Measurements from ENCODE around the gene NPIPB5. TPM values are rescaled to one million over a fixed set of nuclear protein-coding genes. Genes with fewer than 3 reads are reported as not detected.
"Not testable (repeated sequence)": the region's sequence is repeated elsewhere in the genome, so short reads cannot be mapped to it uniquely, and the experiment has no call there.

NPIPB5 gene
- polyA plus RNA-seq, 3 donors: 0.99 to 239 (median 1.1) TPM

DNA sequence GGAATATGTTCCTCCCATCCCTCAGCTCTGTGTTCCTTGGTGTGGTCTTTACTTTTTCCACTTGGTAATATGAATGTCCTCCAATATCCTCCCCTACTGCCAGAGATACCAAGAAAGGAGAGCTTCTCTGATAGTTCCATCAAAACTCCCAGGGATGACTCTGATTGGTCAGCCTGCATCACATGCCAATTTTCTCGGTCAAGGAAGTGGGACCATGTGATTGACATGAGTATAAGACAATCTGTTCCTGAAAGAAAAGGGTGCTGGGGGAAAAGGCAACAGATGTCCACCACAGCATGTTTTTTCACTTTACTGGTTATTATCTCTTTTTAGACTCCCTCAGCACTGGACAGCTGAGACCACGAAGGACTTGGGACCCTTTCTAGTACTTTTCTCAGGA lies 35.9 kb downstream of the NPIPB5 start:
- H3K27ac ChIP-seq (ENCODE audit: low read depth in 1 of 2, low read length in 2 of 2); H3K27me3 Mint-ChIP-seq (ENCODE audit: low read depth in 3 of 3); H3K4me3 ChIP-seq (replicated peaks in 1 of 3; ENCODE audit: low read depth in 2 of 3, low read length in 3 of 3); H3K4me3 Mint-ChIP-seq; H3K9me3 ChIP-seq (replicated peaks in 1 of 2; ENCODE audit: control insufficient read depth in 1 of 2, insufficient read depth in 1 of 2, low read length in 2 of 2); H3K79me2 ChIP-seq (ENCODE audit: insufficient read depth, low read length); H3K9me3 Mint-ChIP-seq; intact Hi-C loops (cut with micrococcal nuclease); H3K4me1 Mint-ChIP-seq; H4K20me1 ChIP-seq (ENCODE audit: insufficient read depth, low read length); H3K36me3 ChIP-seq (replicated peaks in 1 of 2; ENCODE audit: control insufficient read depth in 1 of 2, insufficient read depth in 2 of 2, low read length in 2 of 2); H3K9ac ChIP-seq (ENCODE audit: insufficient read depth, low read length, poor library complexity, severe bottlenecking); H3K4me1 ChIP-seq (ENCODE audit: control insufficient read depth in 1 of 2, insufficient read depth in 2 of 2, low read length in 2 of 2); H3K36me3 Mint-ChIP-seq; H3K27me3 ChIP-seq (ENCODE audit: control insufficient read depth in 2 of 2, insufficient read depth in 2 of 2, low read length in 2 of 2); H2AFZ ChIP-seq (ENCODE audit: insufficient read depth, low read depth, low read length, poor library complexity, severe bottlenecking); H3K4me2 ChIP-seq (replicated peaks; ENCODE audit: extremely low read depth, low read length, poor library complexity, severe bottlenecking); DNase-seq; H3K27ac Mint-ChIP-seq: not testable (repeated sequence)
- no CpG with 5 or more reads among the region's 2 CpGs for WGBS (ENCODE audit: insufficient coverage)

DNA sequence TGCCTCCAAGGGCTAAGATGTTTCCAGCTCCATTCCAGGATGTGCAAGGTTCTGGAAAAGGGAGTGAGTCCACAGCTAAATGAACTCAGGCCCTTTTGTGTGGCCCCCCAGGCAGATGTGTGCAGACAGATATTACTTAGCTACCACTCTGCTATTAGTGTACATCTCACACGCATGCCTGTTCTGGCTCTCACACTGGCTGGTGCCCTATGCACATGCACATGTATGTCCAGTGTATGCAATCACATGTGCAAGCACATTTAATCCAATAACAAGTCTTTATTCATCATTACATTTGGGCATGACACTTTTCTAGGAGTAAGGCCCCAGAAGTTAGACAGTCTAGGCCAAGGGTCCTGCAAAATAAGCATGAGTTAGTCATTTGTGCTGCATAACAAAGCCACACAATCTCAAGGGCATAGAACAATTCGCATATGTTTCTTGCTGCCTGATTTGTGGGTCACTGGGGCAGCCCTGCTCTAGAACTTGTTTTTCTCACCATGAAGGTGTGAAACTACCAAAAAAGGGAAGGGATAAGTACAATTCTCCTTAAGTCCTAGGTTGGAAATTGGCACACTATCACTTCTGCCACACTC lies 36.6 kb downstream of the NPIPB5 start:
- not testable (repeated sequence) for H3K4me1 Mint-ChIP-seq; H3K9ac ChIP-seq (ENCODE audit: insufficient read depth, low read length, poor library complexity, severe bottlenecking)

DNA sequence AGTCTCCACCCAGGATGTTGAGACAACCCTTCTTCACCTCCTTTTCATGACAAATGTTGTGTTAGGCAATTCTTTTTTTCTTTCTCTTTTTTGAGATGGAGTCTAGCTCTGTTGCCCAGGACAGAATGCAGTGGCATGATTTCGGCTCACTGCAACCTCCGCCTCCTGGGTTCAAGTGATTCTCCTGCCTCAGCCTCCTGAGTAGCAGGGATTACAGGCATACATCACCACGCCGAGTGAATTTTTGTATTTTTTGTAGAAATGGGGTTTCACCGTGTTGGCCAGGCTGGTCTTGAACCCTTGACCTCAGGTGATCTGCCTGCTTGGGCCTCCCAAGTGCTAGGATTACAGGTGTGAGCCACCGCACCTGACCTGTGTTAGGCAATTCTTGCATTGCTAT lies 39.2 kb downstream of the NPIPB5 start:
- intact Hi-C loops (cut with micrococcal nuclease); H3K27ac ChIP-seq (ENCODE audit: low read depth in 1 of 2, low read length in 2 of 2); H3K9me3 Mint-ChIP-seq; H2AFZ ChIP-seq (ENCODE audit: insufficient read depth, low read depth, low read length, poor library complexity, severe bottlenecking); H4K20me1 ChIP-seq (ENCODE audit: insufficient read depth, low read length); H3K4me3 ChIP-seq (replicated peaks in 1 of 3; ENCODE audit: low read depth in 2 of 3, low read length in 3 of 3); H3K36me3 ChIP-seq (replicated peaks in 1 of 2; ENCODE audit: control insufficient read depth in 1 of 2, insufficient read depth in 2 of 2, low read length in 2 of 2); H3K79me2 ChIP-seq (ENCODE audit: insufficient read depth, low read length); H3K36me3 Mint-ChIP-seq; H3K4me3 Mint-ChIP-seq; H3K4me2 ChIP-seq (replicated peaks; ENCODE audit: extremely low read depth, low read length, poor library complexity, severe bottlenecking); H3K4me1 ChIP-seq (ENCODE audit: control insufficient read depth in 1 of 2, insufficient read depth in 2 of 2, low read length in 2 of 2); H3K4me1 Mint-ChIP-seq; H3K27me3 ChIP-seq (ENCODE audit: control insufficient read depth in 2 of 2, insufficient read depth in 2 of 2, low read length in 2 of 2); DNase-seq; H3K9ac ChIP-seq (ENCODE audit: insufficient read depth, low read length, poor library complexity, severe bottlenecking); H3K27ac Mint-ChIP-seq; H3K9me3 ChIP-seq (replicated peaks in 1 of 2; ENCODE audit: control insufficient read depth in 1 of 2, insufficient read depth in 1 of 2, low read length in 2 of 2); H3K27me3 Mint-ChIP-seq (ENCODE audit: low read depth in 3 of 3): not testable (repeated sequence)
- 100% methylated on average over 2 of the region's 6 CpGs for WGBS (ENCODE audit: insufficient coverage)

More for the DNA sequence above, 36.6 kb downstream of the NPIPB5 start:
- H3K79me2 ChIP-seq (ENCODE audit: insufficient read depth, low read length); H3K27me3 Mint-ChIP-seq (ENCODE audit: low read depth in 3 of 3); intact Hi-C loops (cut with micrococcal nuclease); DNase-seq; H3K36me3 Mint-ChIP-seq; H3K36me3 ChIP-seq (replicated peaks in 1 of 2; ENCODE audit: control insufficient read depth in 1 of 2, insufficient read depth in 2 of 2, low read length in 2 of 2); H3K9me3 ChIP-seq (replicated peaks in 1 of 2; ENCODE audit: control insufficient read depth in 1 of 2, insufficient read depth in 1 of 2, low read length in 2 of 2); H3K4me3 ChIP-seq (replicated peaks in 1 of 3; ENCODE audit: low read depth in 2 of 3, low read length in 3 of 3); H2AFZ ChIP-seq (ENCODE audit: insufficient read depth, low read depth, low read length, poor library complexity, severe bottlenecking); H4K20me1 ChIP-seq (ENCODE audit: insufficient read depth, low read length); H3K4me3 Mint-ChIP-seq; H3K27me3 ChIP-seq (ENCODE audit: control insufficient read depth in 2 of 2, insufficient read depth in 2 of 2, low read length in 2 of 2); H3K9me3 Mint-ChIP-seq; H3K4me1 ChIP-seq (ENCODE audit: control insufficient read depth in 1 of 2, insufficient read depth in 2 of 2, low read length in 2 of 2); H3K27ac ChIP-seq (ENCODE audit: low read depth in 1 of 2, low read length in 2 of 2); H3K27ac Mint-ChIP-seq; H3K4me2 ChIP-seq (replicated peaks; ENCODE audit: extremely low read depth, low read length, poor library complexity, severe bottlenecking): not testable (repeated sequence)
- 95% methylated on average over 2 of the region's 2 CpGs for WGBS (ENCODE audit: insufficient coverage)

DNA sequence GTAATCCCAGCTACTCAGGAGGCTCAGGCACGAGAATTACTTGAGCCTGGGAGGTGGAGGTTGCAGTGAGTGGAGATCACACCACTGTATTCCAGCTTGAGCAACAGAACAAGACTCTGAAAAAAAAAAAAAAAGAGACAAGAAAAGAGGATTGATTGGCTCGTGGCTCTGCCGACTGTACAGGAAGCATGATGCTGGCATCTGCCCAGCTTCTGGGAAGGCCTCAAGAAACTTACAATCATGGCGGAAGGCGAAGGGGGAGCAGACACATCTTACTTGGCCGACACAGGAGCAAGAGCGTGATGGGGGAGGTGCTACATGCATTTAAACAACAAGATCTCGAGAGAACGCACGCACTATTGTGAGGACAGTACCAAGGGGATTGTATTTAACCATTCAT lies 40.5 kb downstream of the NPIPB5 start:
- DNase-seq; H3K9me3 ChIP-seq (replicated peaks in 1 of 2; ENCODE audit: control insufficient read depth in 1 of 2, insufficient read depth in 1 of 2, low read length in 2 of 2); H3K27me3 Mint-ChIP-seq (ENCODE audit: low read depth in 3 of 3); H4K20me1 ChIP-seq (ENCODE audit: insufficient read depth, low read length); H2AFZ ChIP-seq (ENCODE audit: insufficient read depth, low read depth, low read length, poor library complexity, severe bottlenecking); H3K79me2 ChIP-seq (ENCODE audit: insufficient read depth, low read length); H3K4me2 ChIP-seq (replicated peaks; ENCODE audit: extremely low read depth, low read length, poor library complexity, severe bottlenecking); H3K4me1 Mint-ChIP-seq; H3K36me3 Mint-ChIP-seq; intact Hi-C loops (cut with micrococcal nuclease); H3K4me1 ChIP-seq (ENCODE audit: control insufficient read depth in 1 of 2, insufficient read depth in 2 of 2, low read length in 2 of 2); H3K27me3 ChIP-seq (ENCODE audit: control insufficient read depth in 2 of 2, insufficient read depth in 2 of 2, low read length in 2 of 2); H3K27ac Mint-ChIP-seq; H3K9ac ChIP-seq (ENCODE audit: insufficient read depth, low read length, poor library complexity, severe bottlenecking); H3K36me3 ChIP-seq (replicated peaks in 1 of 2; ENCODE audit: control insufficient read depth in 1 of 2, insufficient read depth in 2 of 2, low read length in 2 of 2); H3K9me3 Mint-ChIP-seq; H3K27ac ChIP-seq (ENCODE audit: low read depth in 1 of 2, low read length in 2 of 2); H3K4me3 ChIP-seq (replicated peaks in 1 of 3; ENCODE audit: low read depth in 2 of 3, low read length in 3 of 3); H3K4me3 Mint-ChIP-seq: not testable (repeated sequence)
- WGBS (ENCODE audit: insufficient coverage): 48% methylated on average over 2 of the region's 10 CpGs

Measured in CD14-positive monocyte (primary cell).